Endothelial cell of hepatic sinusoid (primary cell): Measurements from ENCODE around the gene PTPRS.
"Not testable (repeated sequence)": the region's sequence is repeated elsewhere in the genome, so short reads cannot be mapped to it uniquely, and the experiment has no call there.

Experiments used
- in situ Hi-C: cut with HindIII; loops from 2 replicates; pipeline ENCODE4 v1.10.0; 2017; ENCODE audit warnings: low sequenced_read_pairs

The PTPRS gene

DNA sequence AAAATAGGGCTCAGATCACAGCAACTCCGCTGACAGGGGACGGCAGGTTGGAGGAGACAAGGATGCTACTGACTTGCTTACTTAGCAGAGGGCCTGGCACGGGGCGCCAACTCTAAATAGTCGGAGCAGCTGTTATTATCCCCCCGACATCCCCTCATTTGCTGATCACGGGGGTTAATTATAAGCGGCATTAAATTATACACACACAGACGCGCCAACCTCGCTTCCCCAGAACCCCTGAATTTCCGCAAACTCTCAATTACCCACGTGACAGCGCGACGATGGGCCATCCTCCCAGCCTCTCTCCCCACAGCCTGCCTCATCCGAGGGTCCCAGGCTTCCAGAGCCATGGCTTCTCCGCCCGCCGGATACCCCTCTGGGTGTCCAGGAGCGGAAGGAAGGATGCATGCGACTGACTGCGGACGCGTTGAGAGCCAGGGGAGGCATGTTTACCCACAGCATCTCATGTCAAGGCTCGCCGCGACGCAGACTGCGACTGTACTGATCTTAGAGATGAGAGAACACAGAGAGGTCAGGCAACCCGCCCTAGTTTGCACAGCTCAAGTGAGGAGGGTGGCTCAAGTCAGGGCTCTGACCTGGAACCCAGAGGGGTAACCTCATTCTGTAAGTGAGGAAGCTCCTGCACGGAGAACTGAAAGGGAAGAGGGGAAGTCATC is 5.7 kb downstream of the PTPRS start:
- in situ Hi-C loops, result loop anchor here (5.0 kb wide), 2 partner anchors 78 to 283 kb away; no protein-coding TSS in a partner anchor

DNA sequence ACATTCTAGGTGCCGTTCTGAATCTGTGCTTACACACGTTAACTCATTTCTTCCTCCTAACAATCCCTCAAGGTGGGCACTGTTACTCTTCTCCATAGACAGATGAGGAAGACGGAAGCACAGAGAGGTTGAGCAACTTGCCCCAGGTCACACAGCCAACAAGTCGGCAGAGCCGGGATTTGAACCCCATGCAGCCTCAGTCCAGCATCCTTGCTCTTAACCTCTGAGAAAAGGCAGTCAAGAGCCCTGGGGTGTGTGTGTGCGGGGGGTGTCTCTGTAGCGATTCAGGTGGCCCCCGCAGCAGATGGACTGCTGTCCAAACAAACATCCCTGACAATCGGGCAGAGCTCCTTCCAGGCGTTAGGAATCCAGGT is 6.3 kb downstream of the PTPRS start:
- in situ Hi-C loops, result no loop called here

DNA sequence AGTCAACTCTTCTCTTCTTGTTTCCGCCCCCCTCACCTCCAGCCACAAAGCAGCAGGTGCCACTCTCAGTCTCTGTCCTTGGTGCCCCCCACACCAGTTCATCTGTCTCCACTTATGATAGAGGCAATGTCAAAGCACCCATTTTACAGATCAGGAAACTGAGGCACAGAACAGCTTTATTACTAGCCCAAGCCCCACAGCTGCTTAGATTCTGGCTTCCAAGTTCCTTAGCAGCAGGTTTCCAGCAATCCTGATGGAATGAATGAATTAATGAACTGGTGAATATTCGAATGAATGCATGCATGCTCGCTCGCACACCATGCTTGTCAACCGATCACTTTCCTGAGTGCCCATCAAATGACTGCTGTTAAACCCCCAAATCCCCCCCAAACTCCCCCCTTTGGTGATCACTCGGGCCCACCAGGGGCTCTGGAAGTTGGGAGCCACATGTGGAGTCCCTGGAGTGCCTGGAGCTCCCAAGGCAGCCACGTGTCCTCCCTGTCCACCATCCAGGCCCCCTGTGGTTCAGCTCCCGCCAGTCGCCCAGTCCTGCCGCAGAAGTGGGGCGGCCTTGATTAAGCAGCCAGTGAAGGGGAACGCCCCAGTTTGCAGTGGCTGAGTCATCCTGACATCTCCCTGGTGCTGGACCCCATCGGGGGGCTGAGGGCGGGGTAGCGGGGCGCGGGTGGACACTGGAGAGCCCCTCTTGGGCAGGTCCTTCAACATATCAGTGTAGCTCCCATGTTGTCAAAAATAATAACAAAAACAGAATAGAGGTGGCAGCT is 6.8 kb downstream of the PTPRS start:
- in situ Hi-C loops, result no loop called here

DNA sequence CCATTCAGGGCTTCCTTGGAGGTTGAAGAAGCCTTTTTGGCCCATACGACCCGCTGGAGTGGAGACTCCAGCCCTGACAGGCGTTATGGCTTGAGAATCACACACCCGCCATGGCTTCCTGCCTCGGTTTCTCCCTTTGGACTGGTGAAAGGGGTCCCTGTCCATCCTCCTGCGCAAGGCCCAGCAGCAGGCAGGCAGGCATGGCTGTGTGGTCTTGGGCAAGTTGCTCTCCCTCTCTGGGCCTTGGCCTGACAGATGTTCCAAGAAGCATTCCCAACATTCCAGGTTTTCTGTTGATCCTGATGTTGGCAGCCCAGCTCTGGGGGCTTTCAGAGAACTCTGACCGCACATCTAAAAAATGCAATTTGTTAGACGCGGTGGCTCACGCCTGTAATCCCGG is 8.1 kb downstream of the PTPRS start:
- in situ Hi-C loops, result no loop called here

DNA sequence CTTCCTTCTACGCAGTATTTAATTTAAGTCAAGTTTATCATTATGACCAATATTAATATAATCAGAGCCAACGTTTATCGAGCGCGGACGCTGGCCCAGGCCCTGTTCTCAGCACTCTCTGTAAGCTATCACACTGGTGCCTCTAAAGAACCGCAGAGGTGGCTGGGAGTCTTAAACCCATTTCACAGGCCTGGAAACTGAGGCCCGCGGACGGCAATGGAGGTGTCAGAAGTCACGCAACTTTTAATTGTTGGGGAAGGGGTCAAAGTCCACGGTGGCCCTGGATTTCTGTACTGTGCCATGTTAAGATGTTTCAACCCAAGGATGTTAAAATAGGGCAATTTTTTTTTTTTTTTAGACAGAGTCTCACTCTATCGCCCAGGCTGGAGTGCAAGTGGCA is 8.8 kb downstream of the PTPRS start:
- in situ Hi-C loops, result no loop called here

DNA sequence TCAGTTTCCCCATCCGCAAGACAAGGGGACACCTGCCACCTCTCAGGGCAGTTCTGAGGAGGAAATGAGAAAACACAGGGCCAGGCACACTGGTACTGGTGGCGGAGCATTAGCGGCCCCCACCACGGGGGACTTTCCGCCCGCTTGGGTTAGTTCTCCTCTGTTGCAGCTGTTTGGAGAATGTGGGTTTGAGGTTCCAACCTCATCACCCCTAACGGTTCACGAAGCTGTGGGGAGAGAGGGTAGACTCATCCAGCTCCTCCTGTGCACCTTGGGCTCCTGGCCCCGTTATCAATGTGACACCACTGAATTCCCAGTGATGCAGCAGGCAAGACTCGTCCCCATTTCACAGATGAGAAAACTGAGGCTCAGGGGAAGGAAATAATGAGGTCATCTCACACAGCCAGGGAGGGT is 10.3 kb downstream of the PTPRS start:
- in situ Hi-C loops, result no loop called here

DNA sequence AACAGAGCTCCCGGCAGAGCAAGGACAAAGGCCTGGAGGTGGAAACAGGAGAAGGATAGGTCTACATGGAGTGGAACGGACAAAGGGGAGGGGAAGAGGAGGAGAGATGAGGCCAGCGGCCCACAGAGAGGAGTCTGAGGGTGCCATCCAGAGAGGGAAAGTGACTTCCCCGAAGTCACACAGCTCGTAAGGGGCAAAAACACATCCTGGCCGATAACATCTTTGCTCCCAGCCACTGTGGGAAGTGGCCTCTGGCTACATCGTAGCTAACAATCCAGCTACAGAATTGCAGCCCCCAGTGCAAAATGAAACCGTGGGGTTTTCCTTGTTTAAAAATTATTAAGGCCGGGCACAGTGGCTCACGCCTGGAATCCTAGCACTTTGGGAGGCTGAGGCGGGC is 11.5 kb downstream of the PTPRS start:
- in situ Hi-C loops, result no loop called here

DNA sequence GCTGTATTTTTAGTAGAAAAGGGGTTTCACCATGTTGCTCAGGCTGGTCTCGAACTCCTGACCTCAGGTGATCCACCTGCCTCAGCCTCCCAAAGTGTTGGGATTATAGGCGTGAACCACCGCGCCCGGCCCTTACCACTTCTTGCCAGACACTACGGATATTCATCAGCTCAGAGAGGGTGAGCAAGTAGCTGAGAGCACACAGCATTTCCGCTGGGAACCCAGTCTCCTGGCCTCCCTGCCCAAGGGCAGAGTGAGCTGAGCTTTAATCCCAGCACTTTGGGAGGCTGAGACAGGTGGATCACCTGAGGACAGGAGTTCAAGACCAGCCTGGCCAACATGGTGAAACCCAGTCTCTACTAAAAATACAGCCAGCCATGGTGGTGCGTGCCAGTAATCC is 12.2 kb downstream of the PTPRS start:
- in situ Hi-C loops, result not testable (repeated sequence)

DNA sequence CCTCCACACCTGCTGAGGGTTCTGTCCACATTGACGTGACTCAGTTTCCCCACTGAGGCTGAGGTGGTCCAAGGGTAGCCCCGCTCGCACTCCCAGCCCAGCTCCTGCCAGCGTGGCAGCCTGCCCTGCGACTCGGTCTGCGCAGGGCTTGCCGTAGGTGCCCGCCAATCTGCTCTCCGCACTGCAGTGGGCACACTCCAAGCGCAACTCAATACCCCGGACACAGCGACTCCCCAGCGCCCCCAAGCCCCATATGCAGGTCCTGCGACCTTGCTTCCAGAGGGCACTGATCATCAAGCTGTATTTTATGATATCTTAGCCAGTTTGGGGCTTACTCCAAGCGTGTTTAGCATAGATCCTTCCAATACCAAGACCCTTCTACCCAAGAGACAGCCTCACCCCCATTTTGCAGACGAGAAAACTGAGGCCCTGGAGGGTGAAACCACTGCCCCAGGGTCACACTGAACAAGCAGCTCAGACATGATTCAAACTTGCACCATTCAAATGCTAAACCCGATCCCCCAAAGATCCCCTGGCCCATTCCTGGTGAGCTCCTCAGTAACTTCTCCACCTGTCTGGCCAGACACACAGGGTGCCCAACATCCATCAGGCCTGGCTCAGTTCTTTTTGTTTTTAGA is 13.5 kb downstream of the PTPRS start:
- in situ Hi-C loops, result no loop called here

DNA sequence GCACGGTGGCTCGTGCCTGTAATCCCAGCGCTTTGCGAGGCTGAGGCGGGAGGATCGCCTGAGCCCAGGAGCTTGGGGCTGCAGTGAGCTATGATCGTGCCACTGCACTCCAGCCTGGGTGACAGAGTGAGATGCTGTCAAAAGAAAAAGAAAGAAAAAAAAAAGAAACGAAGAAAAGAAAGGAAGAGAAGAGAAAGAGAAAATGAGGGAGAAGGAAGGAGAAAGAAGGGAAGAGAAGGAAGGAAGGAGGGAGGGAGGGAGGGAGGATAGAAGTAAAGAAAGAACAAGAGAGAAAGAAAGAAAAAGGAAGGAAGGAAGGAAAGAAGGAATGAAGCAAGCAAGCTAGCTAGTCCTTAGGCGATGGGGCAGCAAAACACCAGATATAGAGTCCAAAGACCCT is 14.1 kb downstream of the PTPRS start:
- in situ Hi-C loops, result no loop called here

DNA sequence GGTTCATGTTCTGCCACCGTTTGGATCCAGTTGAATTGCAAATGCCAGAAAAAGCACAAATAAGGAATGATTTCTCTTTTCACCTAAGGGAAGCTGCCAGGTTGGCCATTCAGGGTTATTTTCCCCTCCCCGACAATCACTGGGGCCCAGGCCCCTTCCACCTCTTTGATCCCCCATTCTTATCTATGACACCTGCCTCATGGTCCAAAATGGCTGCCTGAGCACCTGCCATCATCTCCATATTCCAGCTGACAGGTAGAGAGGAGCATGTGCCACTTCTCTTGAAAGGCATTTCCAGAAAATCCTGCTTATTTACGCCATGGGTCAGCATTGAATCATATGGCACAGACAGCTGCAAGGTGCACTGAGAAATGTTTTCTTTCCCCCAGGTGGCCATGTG is 15.7 kb downstream of the PTPRS start:
- in situ Hi-C loops, result no loop called here

DNA sequence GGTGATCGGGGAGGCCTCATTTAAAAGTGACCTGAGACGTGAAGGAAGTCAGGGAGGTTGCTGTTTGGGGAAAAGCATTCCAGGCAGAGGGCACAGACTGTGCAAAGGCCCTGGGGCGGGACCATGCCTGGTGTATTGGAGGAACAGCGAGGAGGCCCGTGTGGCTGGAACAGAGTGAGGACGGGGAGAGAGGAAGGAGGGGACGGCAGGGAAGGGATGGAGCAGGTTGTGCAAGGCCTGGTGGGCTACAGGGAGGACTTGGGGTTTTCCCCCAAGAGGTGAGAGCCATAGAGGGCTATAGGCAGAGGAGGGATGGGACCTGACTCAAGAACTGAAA is 17.2 kb downstream of the PTPRS start:
- in situ Hi-C loops, result no loop called here

DNA sequence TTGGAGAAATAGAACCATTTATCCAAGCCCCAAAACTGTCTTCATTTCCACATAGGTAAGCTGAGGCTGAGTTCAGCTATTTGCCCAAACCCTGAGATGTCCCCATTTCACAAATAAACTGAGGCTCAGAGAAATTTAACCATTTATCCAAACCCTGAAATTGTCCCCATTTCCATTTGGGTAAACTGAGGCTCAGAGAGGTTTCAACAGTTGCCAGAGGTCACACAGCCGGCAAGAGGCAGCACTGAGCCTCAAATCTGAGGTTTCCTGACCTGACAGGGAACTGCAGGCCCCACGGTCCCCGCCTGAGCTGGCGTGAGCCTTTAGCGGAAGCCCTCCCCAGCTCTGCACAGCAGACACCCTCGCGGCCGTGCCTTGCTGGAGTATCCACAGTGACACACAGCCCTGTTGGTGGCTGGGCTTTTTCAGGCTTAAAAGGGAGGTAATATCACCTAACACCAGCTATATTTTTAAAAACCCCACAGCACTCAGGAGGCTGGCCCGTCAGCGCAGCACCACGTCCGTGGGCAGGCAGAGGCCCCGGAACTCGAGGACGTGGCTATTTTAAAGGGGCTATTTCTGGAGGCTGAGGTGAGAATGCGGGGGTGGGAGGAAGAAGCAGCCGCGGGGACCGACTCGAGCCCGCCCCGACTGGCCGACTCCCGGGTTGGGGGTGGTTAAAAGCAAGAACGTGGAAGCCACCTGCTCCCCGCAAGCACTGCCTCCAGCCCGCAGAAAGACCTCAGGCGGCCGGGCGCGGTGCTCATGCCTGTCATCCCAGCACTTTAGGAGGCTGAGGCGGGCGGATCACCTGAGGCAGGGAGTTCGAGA is 18.5 kb downstream of the PTPRS start:
- in situ Hi-C loops, result no loop called here

DNA sequence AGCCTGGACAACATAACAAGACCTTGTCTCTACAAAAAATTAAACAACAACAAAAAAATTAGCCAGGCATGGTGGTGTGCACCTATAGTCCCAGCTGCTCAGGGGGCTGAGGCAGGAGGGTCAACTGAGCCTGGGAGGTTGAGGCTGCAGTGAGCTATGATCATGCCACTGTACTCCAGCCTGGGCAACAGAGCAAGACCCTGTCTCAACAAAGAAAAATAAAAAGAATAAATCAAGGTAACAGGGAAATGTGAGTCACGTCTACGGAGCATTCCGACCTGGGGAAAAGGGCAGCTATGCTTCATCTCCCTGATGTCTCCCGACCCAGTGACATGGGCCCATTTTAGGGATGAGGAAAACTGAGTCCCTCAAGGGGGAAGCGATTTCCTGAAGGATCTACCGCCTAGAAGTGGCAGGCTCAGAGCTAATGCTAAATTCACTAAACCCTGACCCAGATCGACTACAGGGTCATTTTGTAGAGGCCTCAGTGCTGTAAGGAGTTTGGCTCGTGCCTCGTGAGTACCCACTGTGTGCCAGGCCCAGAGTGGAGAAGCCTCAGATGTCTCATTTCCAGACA is 19.5 kb downstream of the PTPRS start:
- in situ Hi-C loops, result no loop called here

DNA sequence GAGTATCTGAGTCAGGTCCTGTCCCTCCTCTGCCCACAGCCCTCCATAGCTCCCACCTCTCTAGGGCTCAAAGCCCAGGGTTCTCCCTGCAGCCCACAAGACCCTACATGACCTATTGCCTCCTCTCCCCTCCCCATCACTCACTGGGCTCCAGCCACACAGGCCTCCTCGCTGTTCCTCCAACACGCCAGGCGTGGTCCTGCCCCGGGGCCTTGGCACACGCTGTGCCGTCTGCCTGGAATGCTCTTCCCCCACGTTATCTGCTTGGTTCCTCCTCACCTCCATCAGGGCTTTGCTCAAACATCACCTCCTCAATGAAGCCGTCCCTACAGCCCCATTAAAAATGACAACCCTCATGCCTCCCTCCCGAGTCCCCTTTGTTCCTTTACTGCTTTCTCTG is 21.1 kb downstream of the PTPRS start:
- in situ Hi-C loops, result no loop called here

DNA sequence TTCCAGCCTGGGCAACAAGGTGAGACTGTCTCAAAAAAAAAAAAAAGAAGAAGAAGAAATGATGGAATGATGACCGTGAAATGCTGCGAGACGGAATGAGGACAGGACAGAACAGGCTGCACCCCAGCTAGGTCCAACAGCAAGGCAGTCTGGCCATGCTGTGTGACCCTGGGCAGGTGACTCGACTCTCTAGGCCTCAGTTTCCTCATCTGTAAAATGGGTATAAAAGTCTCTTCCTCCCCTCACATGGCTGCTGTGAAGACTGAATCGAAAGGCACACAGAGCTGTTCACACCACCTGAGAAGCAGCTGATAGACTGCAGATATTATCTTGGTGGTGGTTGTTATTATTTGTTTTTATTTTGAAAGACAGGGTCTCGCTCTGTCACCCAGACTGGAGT is 22.3 kb downstream of the PTPRS start:
- in situ Hi-C loops, result no loop called here

DNA sequence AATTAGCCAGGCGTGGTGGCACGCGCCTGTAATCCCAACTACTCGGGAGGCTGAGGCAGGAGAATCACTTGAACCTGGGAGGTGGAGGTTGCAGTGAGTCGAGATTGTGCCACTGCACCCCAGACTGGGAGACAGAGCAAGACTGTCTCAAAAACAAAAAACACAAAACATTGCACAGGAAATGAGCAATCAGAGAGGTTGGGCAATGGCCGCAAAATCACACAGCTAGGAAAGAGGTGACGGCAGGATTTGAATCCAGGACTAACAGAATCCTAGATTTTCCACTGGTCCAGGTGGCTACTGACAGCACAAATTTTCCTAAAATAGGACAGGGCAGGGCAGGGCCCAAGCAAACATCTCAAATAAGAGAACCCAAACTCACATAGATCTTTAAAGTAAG is 23.3 kb downstream of the PTPRS start:
- in situ Hi-C loops, result no loop called here

DNA sequence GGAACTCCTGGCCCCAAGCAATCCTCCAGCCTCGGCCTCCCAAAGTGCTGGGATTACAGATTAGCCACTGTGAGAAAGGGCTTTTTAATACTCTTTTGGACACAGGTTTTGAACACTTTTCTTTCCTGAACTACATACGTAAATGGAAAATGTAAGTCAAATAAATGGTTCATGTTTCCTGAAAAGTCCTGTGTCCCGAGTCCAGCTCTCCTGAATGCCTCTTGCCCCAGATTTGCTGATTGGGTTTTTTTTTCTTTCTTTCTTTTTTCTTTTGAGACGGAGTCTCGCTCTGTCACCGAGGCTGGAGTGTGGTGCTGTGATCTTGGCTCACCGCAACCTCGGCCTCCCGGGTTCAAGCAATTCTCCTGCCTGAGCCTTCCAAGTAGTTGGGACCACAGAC is 24.5 kb downstream of the PTPRS start:
- in situ Hi-C loops, result no loop called here

DNA sequence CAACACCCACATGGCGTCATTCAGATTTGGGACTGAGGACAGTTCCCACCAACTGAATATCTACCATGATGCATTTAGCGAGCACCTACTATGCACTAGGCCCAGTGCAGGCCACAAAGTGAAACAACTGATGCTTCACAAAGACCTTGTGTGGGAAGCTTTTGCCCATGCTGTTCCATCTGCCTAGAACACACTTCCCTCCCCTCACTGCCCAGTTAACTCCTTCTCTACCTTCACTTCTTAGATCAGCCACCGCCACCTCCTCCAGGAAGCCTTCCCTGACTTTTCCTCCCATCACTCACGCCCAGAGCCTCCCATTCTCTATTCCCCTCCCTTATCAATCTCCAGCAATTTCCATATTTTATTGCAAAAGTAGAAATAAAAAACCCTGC is 25.7 kb downstream of the PTPRS start:
- in situ Hi-C loops, result no loop called here

DNA sequence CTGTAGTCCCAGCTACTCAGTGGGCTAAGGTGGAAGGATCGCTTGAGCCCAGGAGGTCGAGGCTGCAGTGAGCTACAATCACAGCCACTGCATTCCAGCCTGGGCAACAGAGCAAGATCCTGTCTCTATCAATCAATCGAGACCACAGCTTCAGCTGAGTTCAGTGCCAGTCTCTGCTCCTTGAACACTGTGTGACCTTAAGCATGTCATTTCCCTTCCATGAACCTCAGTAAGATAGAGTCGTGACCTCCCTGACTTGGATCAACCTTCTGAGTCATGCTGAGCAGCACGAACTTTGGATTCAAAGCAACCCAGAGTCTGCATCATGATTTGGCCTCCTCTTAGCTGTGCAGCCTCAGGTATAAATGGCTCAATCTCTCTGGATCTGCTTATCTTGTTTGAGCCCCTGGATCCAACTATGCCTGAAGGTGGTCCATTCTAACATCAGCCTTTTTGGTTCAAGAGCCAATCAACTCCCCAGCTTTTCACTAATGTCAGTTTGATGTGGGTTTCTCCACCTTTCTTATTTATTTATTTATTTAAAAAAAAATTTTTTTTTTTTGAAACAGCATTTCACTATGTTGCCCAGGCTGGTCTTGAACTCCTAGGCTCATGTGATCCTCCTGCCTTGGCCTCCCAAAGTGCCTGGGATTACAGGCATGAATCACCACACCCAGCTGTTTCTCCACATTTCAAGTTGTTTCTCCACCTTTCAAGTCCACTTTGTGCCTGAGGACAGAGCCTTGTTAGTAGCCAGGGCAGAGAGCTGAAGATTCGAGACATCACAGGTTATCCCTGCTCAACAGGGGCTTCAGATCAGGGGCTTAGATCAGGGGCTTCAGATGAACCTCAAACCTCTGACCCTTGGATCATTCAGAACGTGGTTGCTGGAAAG is 26.4 kb downstream of the PTPRS start:
- in situ Hi-C loops, result no loop called here
